Smooth muscle cell of the brain vasculature (primary cell): Measurements from ENCODE around the gene SLC12A7.

Experiments
- DNase-seq: peaks from one replicate; pipeline ENCODE4 v3.0.0-alpha.2; 2012; ENCODE audit warnings: low read depth, low spot score

The SLC12A7 gene

DNA sequence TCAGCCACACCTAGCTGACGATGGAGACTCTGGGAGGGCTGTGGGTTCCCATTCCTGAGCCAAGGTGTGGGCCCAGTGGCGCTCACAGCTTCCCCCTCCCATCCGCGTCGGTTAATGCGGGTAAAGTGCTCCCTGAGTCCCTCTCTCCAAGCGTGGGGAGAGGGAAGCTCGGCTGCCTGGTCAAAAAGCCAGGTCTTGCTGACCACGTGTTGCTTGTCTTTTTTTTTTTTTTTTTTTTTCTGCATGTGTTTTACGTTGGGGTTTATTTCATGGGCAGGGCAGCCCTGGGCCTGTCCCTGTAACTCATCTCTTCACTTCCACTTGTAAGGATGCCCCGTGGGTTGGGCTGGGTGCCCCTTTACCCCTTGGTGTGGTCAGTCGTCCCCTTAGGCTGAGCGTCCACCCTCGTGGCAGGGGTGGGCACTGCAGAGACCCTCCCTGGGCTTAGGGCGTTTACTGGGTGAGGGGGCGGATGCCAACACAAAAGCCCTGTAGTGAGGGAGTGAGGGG lies 91.4 kb downstream of the SLC12A7 start:
- no peak for DNase-seq

DNA sequence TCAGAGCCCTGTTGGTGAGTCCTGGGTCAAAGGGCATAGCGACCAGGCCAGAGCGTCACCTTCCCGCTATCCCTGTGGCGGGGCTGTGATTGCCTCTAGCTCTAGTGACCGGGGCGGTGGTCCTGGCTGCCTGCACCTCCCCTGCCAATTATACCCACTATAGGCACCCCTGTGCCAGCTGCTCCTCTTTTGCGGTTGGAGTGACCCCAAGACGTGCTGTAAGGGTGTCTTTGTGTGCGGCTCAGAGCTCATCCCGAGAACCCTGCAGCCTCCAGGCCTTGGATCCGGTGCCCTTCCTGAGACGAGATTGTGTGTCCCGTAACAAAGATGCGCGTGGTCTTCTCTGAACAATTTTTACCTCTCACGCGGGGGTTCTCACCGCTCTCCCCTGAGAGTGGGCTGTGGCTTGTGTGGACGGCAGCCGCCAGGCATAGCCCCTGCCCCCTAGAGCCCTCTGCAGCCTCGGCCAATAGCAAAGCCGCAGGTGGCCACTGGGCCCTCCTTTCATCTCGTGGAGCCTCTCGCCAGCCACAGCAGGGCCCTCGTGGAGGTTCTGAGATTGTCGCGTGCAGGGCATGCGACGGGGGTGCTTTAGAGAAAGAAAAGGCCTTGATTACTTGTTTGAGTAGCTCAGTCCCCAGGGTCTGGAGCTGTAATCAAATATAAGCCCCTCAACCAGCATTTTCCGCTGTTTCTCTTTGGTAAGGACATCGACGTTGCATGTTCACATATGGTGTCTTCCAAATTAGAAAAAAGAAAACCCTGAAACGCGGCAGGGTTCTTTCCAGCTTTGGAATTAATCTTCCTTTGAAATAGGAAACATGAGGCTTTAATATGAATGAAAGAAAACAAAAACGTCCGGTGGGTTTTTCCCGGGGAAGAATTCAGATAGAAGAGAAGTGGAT lies 92.6 kb downstream of the SLC12A7 start:
- DNase-seq, result no peak

DNA sequence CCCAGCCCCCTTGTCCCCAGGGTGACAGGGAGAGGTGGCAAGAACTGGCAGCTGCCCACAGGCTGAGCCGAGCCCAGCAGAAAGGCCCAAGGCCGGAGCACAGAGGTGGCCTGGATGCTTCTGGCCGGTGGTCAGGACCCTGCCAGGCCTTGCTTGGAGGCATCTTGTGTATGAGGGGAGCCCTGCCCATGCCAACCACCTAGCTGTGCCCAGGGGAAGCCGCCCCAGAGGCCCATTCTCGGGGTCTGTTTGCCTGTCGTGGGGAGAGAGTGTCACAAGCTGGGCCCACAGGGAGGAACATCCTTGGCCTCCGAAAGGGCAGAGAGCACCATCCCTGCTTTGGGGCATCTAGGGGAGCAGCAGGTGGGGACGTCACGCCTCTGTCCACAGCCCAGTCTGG lies 93.3 kb downstream of the SLC12A7 start:
- no peak for DNase-seq

DNA sequence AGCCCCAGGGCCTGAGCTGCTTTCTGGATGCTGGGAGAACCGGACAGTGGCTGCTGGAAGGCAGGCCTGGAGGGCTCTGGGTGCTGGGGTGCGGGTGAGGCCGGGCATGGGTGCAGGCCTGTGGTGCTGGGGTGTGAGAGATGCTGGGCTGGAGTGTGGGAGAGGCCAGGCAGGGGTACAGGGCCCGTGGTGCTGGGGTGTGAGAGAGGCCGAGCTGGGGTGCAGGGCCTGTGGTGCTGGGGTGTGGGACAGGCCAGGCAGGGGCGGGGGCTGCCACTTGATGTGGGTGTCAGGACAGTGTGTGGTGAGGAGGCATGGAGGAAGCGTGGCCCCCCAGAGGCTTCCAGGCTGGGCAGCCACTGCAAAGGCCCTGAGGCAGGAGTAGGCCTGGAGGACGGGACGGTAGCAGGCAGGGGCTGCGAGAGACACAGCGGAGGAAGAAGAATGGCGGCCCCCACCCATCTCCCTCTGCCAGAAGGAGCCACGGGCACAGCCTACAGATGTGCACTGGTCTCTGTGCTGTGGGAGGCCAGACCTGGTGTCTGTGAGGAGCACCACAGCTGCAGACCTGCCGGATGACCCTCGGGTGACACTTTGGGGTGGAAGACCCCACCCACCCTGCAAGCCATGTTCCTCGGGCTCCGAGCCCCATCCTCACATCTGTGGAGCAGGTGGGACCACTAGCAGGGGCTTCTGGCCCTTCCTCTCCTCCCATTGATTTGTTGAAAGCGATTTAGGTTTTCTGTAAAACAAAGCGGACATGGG lies 94.0 kb downstream of the SLC12A7 start:
- no peak for DNase-seq

DNA sequence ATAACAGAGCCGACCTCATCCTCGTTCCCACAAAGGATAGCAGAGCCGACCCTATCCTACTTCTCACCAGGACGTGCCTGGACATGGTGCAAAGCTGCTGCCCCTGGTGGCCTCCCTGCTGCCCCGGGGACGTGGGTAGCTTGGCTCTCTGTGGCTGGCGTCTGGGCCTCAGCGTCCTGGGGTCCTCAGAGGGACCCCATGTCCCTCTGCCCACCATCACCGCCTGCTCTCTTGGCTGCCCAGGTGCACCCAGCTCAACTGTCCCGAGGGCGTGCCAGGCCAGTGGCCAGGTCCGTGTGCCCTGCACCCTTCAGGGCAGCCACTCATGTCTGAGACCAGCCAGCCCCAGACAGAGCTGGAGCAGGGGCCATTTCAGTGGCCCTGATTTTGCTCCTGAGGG lies 94.8 kb downstream of the SLC12A7 start:
- no peak for DNase-seq

DNA sequence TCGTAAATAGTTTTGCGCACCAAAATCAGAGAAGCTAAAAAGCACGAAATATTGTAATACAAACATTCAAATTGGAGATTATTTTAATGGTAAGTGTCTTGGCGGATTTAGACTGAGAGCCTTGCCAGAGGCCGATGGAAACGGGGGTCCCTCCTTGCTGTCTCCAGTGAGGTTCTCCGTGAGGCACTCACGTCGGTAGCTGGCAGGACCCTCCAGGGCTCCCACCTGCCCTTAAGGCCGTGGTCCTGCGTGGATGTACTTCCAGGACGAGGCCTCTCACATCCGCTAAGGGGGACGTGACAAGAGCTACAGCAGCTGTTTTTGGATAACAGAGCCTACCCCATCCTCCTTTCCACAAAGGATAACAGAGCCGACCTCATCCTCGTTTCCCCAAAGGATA lies 95.4 kb downstream of the SLC12A7 start:
- no peak for DNase-seq

DNA sequence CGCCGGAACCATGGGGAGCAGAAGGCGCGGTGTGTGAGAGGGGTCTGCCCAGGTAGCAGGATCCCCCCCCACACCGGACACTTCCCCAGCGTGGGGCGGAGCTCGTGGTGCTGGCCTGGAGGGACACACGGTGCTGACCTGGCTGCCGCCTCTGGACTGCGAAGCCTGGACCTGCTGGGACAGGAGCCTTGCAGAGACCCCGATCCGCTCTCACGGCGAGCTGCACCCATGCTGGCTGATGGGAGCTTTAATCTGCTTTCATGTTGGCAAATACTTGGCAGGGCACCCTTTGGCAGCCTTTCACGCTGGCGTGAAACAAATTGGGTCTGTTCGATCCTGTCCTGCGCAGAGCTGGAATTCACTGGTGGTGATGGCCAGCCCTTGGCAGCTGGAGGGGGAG lies 95.8 kb downstream of the SLC12A7 start:
- no peak for DNase-seq

DNA sequence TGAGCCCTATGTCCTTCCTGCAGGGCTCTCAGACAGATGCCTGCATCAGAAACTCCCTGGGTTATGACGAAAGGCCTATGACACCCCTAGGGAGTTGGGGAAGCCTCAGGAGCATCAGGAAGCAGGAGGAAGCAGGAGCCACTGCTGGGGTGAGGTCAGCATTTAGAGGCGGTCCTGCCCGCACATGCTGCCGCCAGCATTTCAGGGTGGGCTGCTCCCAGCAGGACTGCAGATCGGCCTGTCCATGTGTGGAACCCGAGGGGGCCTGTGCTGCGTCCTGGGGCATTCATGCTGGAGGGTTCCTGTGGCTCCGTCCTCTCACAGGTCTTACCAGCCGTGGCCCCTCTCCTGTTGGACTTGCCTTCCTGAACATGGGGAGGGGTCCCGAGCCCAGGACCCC lies 96.4 kb downstream of the SLC12A7 start:
- DNase-seq, result no peak

DNA sequence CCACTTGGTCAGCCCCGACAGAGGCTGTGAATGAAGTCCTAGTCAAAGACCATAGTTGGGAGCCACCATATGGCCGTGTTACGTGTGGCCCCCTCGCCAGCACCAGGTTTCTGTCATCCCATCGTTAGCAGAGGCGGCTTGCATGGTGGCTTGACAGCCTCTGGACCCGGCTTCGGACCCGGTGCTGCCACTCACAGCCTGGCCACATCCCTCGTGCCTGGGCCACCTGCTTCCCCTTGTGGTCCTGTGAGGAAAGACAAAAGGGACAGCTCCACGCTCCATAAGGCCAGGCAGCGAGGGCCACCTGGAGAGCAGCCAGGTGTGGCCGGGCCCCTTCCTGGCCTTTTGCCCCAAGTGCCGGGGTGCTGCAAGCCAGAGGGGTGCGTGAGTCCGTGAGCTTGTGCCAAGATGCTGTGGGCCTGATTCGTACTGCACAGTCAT lies 97.1 kb downstream of the SLC12A7 start:
- no peak for DNase-seq

DNA sequence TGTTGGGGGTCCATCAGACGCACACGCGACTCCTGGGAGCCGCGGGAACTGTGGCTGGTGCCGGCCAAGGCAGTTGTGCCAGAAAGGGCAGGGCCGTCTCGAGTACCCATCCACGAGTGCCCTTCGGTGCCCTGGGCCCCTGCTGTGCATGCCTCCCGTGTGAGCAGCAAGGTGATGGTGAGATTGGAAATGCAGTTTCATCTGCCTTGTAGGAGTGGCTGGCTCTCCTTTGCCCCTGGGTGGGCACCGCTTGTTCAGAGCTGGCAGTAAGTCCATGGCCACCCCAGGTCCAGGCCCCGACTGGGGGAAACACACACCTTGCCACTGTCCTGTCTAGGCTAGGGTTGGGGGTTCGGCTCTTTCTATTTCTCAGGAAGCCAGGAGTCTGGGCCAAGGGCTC lies 97.5 kb downstream of the SLC12A7 start:
- DNase-seq, result no peak

DNA sequence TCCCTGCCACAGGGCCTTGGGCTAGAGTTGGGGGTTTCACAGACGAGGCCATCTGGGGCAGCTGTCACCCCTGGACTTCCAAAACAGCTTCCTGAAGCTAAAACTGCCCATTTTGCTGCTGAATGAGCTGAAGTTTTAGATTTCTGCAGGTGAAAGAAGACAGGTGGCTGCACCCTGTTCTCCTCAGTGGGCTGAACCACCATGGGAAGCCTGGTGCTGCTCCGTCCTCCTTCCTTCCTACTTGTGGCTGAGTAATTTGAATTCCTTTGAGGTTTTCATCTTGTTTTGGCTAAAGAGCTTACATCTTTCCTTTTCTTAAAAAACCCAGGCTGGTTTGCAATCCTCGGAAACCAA lies 97.9 kb downstream of the SLC12A7 start:
- DNase-seq, result no peak

DNA sequence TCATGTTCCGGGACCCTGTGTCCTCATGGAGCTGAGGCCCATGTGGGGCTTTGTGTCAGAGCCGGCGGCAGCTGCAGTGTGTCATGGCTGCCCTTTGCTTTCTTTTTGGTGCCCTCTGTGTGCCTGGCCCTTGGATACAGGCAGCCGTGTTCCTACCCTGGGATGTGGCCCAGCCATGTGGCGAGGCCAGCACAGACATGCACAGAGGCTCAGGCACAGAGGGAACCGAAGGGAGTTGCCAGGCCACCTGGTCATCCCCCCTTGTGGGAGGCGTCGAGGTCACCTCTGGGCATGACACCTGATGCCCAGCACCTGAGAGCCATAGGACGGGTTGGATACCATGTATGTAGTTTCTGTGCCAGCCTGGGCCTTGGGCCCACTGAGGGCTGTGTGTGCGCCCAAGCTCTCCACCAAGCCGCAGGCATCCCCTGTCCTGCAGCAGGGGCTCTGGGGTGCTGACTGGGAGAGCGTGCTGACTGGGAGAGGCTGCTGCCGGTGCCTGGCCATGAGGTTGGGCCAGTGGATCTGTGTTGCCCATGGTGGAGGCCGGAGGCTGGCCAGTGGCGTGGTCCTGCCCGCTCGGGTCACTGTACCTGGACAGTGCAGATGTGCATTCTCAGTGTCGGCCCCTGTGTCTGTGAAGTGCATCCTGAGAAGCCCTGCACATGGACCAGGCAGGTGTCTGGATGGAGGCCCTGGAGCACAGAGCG lies 98.5 kb downstream of the SLC12A7 start:
- DNase-seq, result no peak

DNA sequence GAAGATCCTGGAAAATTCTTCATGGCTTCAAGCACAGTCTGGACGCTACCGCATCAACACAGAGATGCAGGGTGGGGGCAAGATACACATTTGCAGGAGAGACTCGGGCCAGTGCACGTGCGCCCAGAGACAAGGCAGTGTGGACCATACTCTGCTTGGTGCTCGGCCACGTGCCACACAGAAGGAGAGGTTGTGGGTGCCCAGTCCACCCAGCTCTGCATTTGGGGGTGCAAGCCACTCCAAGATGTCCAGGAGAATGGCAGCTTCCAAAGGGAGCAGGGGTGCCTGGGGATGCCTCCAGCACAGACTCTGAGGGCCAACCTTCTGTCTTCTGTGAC lies 99.0 kb downstream of the SLC12A7 start:
- no peak for DNase-seq

DNA sequence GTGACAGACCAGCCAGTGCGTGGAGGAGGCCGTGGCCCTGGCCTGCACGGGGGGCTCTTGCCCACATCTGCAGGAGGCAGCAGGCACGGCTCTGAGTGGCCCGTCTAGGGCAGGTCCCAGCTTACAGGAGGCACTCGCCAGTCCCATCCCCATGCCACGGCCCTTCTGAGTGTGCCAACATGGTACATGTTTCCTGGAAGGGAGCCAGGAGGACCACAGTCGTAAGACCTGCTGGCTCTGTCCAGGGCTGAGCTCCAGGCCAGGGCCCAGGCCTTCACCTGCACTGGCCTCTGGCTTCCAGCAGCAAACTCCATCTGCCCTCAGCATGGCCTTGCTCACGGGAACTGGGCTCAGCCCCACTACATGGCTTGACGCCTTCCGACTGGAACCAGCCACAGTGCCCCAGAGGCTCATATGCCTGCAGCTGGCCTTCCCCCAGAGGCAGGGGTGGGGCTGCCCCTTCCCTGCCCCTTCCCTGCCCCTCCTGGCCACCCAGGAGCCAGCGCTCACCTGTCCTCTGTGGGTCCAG lies 99.5 kb downstream of the SLC12A7 start:
- DNase-seq, result no peak

DNA sequence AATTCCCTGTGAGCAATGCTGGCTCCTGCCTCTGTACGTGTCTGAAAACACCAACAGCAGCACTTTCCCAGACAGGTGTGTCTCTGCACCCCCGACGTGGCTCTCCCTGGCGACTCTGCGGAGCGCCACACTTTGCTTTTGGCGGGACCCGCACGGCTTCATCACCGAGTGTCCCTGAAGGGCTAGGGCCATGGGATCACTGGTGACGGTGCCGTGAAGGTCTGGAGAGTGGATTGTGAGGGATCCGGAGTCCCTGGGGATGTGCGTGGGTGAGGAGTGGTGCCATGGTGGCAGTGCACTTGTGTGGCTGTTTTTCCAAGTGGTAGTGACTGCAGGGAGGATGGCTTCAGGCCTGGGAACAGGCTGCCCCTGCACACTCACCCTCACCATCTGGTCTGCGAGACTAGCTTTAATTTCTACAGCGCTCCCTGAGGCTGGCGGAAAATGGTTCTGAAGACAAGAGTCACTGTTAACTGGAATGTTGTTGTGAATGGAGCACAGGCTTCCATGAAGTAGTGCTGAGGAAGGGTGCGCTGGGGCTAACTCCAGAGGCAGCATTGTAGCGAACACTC lies 100.0 kb downstream of the SLC12A7 start:
- DNase-seq, result no peak

DNA sequence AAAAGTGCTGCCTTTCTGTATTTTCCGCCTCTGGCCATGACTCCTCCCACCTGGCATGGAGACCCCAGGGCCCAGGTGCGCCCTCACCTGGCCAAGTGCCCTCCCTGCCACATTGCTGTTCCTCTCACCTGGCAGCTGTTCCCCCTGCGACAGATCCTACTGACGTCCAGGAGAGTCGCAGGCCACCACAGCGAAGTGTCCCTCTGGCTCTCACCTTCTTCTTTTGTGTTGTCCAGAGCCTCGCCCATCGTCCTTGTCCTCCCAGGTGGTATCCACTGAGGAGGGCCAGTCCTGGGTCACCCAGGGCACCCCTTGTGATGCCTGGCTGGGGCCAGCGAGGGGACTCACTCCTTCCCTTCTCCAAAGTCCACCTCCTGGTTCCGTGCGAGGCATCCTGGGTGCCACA lies 100.6 kb downstream of the SLC12A7 start:
- no peak for DNase-seq

DNA sequence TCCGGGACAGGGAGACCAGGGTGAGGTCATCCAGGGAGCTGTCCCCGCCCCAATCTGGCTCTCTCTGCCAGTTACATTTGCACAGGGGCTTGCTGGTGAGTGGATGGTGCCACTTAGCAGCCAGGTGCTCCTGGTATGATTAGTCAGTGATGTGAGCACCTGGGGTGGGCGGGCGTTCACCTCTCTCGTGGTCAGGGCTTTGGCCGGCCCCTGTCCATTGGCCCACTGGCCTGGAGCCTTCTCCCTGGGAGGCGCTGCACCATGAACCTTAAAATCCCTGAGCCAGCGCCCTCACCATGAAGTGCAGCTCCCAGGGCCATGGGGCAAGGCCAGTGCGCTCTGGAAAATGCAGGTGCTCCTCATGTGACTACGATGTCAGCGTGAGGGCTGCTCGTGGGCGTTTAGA lies 101.2 kb downstream of the SLC12A7 start:
- DNase-seq, result no peak

DNA sequence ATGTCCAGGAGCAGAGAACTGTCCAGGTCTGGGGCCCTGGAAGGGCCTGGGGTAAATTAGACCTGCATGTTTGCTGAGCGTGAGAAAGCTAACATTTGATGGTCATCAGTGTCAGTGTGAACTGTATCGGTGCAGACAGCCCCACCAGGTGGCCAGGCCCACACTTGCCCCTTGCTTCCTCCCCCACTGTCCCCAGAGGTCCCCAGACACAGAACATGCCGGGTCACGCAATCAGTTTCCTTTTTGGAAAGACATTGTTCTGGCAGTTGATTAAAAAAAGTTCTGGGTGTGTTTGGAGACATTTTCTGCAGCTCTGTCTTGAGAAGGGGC lies 101.7 kb downstream of the SLC12A7 start:
- no peak for DNase-seq

DNA sequence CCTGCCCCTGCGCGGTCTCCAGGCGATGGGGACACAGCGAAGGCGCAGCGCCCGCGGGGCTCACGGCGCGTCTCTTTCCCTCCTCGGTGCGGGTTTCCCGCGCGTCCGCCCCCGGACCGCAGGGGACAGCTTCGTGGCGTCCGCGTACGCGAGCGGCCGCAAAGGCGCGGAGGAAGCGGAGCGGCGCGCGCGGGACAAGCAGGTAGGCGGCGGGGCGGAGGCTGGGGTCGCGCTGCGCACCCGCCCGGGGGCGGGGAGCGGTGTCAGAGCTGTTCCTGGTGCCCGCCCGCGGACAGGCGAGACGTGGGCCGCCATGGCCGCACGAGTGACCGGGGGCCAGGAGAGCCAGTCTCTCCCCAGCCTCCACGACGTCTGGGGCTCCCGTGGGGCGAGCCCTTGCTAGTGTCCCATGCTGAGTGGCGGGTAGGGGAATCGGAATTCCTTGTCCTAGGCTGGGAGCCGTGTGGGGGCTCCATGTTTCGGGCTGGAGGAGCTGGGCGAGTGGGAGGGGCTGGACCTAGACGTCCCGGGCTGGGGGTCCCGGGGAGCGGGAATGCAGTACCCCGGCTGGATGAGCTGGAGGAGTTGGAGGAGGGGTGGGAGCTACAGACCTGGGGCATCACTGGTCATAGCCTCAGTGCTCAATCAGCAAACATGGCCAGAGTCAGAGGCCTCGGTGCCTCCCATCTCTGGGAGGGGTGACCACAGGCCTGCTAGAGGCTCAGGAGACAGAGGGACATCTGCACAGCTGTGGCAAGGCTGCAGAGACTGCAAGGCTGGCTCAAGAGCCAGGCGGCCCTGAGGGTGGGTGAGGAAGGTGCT lies 102.3 kb downstream of the SLC12A7 start:
- no peak for DNase-seq

DNA sequence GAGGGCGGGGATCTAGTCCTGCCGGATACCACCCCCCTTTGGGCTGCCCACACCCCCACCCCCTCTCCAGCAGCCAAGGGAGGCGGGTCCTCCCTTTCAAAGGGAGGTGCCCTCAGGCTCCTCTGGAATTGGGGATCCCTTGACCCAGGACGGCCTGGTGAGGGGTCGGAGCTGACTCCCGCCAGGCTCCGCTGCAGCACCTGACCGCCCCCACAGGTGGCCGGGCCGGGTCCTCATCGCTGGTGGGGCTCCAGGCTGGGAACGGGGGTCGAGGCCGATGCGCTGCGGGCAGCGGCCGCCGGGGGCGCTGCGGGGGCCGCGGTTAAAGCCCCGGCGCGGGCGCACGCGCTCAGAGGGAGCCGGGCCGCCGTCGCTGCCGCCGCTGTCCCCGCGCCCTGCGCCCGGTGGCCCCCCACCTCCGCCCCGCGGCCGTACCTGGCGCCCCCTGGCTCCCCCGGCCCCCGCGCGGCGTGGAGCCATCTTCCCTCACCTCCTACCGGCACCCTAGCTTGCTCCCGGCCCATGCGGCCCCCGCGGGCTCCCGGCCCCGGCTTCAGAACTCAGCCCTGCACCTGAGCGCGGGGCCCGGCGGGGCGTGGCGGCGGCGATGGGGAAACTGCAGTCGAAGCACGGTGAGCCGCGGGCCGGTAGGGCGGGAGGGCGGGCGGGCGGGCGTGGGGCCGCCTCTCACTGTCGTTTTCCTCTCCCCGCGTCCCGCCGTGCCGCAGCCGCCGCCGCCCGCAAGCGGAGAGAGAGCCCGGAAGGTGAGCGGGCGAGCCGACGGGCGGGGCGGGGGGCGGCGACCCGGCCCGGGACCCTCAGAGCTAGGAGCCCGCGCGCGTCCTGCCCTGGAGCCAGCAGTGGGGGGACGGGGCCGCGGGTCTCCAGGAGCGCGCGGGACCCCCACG lies 103.2 kb downstream of the SLC12A7 start, which contains the start of gene NKD2:
TSS of gene NKD2 (plus strand) at position 352 of the 908 bp plus-strand sequence. CDS start at position 608, 256 bp downstream.
- no peak for DNase-seq
